Measurements from ENCODE around the gene MUC4.
"Not testable (repeated sequence)": the region's sequence is repeated elsewhere in the genome, so short reads cannot be mapped to it uniquely, and the experiment has no call there.

The MUC4 gene

GRCh38 chr3:195739561-195740111, 72.1 kb downstream of the MUC4 start:
- DNase-seq: no peak
- no peak overlapping the region for H3K56ac ChIP-seq (ENCODE audit: low read length)
- H3K4me1 ChIP-seq (ENCODE audit: control insufficient read depth, low read depth, low read length): no peaks in the 10 kb centered on the region
- H3K4ac ChIP-seq (ENCODE audit: low read depth, low read length): no peak overlapping the region
- no CpG with 5 or more reads among the region's 13 CpGs for WGBS (ENCODE audit: extremely low coverage, insufficient coverage, low lambda C conversion rate)
- H3K4me2 ChIP-seq (ENCODE audit: low read length): no peak overlapping the region
- H2AK5ac ChIP-seq (ENCODE audit: low read length): no peak overlapping the region
- H2BK15ac ChIP-seq (replicated peaks; ENCODE audit: low read depth): no peak overlapping the region
- H4K5ac ChIP-seq (ENCODE audit: low read length): no peak overlapping the region
- no peaks in the 10 kb centered on the region for H3K79me2 ChIP-seq (ENCODE audit: control insufficient read depth, insufficient read depth, low read length)
- H4K8ac ChIP-seq (ENCODE audit: low read depth, low read length): no peak overlapping the region
- no peak overlapping the region for H3K4me3 ChIP-seq (ENCODE audit: low read length)
- no peaks in the 10 kb centered on the region for H3K36me3 ChIP-seq (ENCODE audit: control insufficient read depth, insufficient read depth, low read length)
- no peaks in the 10 kb centered on the region for H3K27me3 ChIP-seq (ENCODE audit: insufficient read depth, low read length, poor library complexity)
- no peak overlapping the region for H2BK5ac ChIP-seq (ENCODE audit: low read length)
- no peak overlapping the region for H3K18ac ChIP-seq (ENCODE audit: low read length)
- no peak overlapping the region for H3K27ac ChIP-seq (ENCODE audit: low read depth, low read length)
- no peak overlapping the region for H2BK120ac ChIP-seq (ENCODE audit: low read depth, low read length)
- no peaks in the 10 kb centered on the region for H3K79me1 ChIP-seq (ENCODE audit: low read length)
- no peak overlapping the region for H3K23ac ChIP-seq (ENCODE audit: low read length)
- no peak overlapping the region for H3K9ac ChIP-seq (ENCODE audit: low read length)

DNA sequence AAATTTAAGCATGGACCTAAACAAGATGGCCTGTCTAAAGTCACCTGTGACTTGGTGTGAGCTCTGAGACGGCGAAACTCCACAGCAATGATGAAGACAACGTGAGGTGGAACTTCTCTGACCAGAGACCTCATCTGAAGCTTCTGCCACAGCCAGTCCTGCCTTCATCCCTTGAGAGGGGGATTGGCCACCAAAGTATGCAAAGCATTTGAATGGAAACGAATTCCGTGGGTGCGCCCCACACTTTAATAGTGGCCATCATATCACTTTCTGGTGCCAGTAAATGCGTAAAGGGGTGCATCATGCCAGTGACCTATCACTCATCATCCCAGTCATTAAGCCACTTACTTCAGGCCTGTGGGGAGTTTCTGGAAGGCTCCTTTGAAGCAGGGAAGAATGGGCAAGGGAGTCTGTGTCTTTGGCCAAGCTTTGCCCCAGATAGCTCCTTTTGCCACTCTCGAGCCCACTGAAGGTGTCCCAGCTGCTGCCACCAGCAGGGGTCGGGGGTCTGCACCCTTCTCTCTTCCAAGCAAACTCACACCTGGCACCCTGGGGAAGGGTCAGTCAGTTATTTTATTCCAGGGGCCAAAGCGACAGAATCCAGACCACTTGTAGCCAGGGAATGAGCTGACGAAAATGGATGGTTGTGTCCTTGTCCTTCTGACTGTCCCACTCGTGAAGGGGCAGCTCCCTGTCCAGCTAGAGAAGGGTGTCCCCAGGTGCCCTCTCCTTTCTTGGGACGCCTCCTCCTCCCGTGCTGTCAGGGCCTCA, 73.3 kb downstream of the MUC4 start:
- H4K8ac ChIP-seq (ENCODE audit: low read depth, low read length): no peak overlapping the region
- no peak overlapping the region for H3K4ac ChIP-seq (ENCODE audit: low read depth, low read length)
- H3K23ac ChIP-seq (ENCODE audit: low read length): no peak overlapping the region
- no peak overlapping the region for H3K18ac ChIP-seq (ENCODE audit: low read length)
- H3K79me2 ChIP-seq (ENCODE audit: control insufficient read depth, insufficient read depth, low read length): no peaks in the 10 kb centered on the region
- no peak overlapping the region for H3K9ac ChIP-seq (ENCODE audit: low read length)
- H4K5ac ChIP-seq (ENCODE audit: low read length): no peak overlapping the region
- no peaks in the 10 kb centered on the region for H3K4me1 ChIP-seq (ENCODE audit: control insufficient read depth, low read depth, low read length)
- no peak overlapping the region for H2BK120ac ChIP-seq (ENCODE audit: low read depth, low read length)
- H3K4me2 ChIP-seq (ENCODE audit: low read length): no peak overlapping the region
- H3K27ac ChIP-seq (ENCODE audit: low read depth, low read length): no peak overlapping the region
- H3K4me3 ChIP-seq (ENCODE audit: low read length): no peak overlapping the region
- whole genome bisulfite sequencing (ENCODE audit: extremely low coverage, insufficient coverage, low lambda C conversion rate): no CpG with 5 or more reads among the region's 14 CpGs
- no peak for DNase-seq
- no peaks in the 10 kb centered on the region for H3K36me3 ChIP-seq (ENCODE audit: control insufficient read depth, insufficient read depth, low read length)
- H2BK5ac ChIP-seq (ENCODE audit: low read length): no peak overlapping the region
- H2BK15ac ChIP-seq (replicated peaks; ENCODE audit: low read depth): no peak overlapping the region
- no peak overlapping the region for H3K56ac ChIP-seq (ENCODE audit: low read length)
- no peaks in the 10 kb centered on the region for H3K27me3 ChIP-seq (ENCODE audit: insufficient read depth, low read length, poor library complexity)
- no peaks in the 10 kb centered on the region for H3K79me1 ChIP-seq (ENCODE audit: low read length)
- no peak overlapping the region for H2AK5ac ChIP-seq (ENCODE audit: low read length)

- H3K18ac ChIP-seq (ENCODE audit: low read length); H2AK5ac ChIP-seq (ENCODE audit: low read length); H3K9ac ChIP-seq (ENCODE audit: low read length); H3K4me1 ChIP-seq (ENCODE audit: control insufficient read depth, low read depth, low read length); H3K79me2 ChIP-seq (ENCODE audit: control insufficient read depth, insufficient read depth, low read length); H3K23ac ChIP-seq (ENCODE audit: low read length); H3K27me3 ChIP-seq (ENCODE audit: insufficient read depth, low read length, poor library complexity); H2BK15ac ChIP-seq (replicated peaks; ENCODE audit: low read depth); H3K4ac ChIP-seq (ENCODE audit: low read depth, low read length); H3K56ac ChIP-seq (ENCODE audit: low read length); H2BK5ac ChIP-seq (ENCODE audit: low read length); H4K5ac ChIP-seq (ENCODE audit: low read length); H3K4me3 ChIP-seq (ENCODE audit: low read length); H3K36me3 ChIP-seq (ENCODE audit: control insufficient read depth, insufficient read depth, low read length); H2BK120ac ChIP-seq (ENCODE audit: low read depth, low read length); H3K4me2 ChIP-seq (ENCODE audit: low read length); H4K8ac ChIP-seq (ENCODE audit: low read depth, low read length); H3K79me1 ChIP-seq (ENCODE audit: low read length); DNase-seq; H3K27ac ChIP-seq (ENCODE audit: low read depth, low read length): not testable (repeated sequence)
- WGBS (ENCODE audit: extremely low coverage, insufficient coverage, low lambda C conversion rate): no CpG with 5 or more reads among the region's 6 CpGs
These were observed 73.9 kb downstream of the MUC4 start for GRCh38 chr3:195737782-195738181.

DNA sequence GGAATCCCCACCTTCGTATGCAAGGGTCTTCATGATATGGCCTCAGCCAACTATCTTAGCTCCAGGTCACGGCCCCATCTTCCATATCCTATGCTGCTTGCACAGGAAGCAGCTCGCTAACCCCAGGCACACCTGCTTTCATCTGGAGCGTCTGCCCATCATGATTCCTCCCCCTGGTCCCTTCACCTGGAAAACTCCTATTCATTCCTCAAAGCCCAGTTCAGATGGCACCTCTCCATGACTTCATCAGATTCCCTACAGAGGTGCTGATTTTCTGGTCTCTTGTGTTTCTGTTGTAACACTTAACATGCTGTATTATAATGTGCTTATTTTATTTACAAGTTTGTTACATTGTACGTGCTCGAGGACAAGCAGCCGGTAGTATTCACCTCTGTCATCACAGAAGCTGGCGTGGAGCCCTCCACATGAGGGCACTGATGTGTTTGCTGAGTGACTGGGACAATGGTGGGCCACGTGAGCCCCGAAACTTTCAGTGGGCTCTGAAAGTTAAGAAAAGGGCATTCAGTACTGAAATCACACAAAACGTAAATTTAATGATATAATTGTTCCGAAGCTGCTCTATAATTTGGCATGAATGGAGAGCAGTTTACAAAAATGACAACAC, 74.8 kb downstream of the MUC4 start:
- no peak overlapping the region for H2BK120ac ChIP-seq (ENCODE audit: low read depth, low read length)
- WGBS (ENCODE audit: extremely low coverage, insufficient coverage, low lambda C conversion rate): no CpG with 5 or more reads among the region's 12 CpGs
- H3K27ac ChIP-seq (ENCODE audit: low read depth, low read length): no peak overlapping the region
- no peak overlapping the region for H3K4ac ChIP-seq (ENCODE audit: low read depth, low read length)
- no peaks in the 10 kb centered on the region for H3K4me1 ChIP-seq (ENCODE audit: control insufficient read depth, low read depth, low read length)
- no peaks in the 10 kb centered on the region for H3K79me1 ChIP-seq (ENCODE audit: low read length)
- no peak overlapping the region for H4K8ac ChIP-seq (ENCODE audit: low read depth, low read length)
- no peak overlapping the region for H4K5ac ChIP-seq (ENCODE audit: low read length)
- no peak overlapping the region for H3K4me3 ChIP-seq (ENCODE audit: low read length)
- no peak overlapping the region for H3K23ac ChIP-seq (ENCODE audit: low read length)
- H3K36me3 ChIP-seq (ENCODE audit: control insufficient read depth, insufficient read depth, low read length): no peaks in the 10 kb centered on the region
- no peaks in the 10 kb centered on the region for H3K79me2 ChIP-seq (ENCODE audit: control insufficient read depth, insufficient read depth, low read length)
- H3K18ac ChIP-seq (ENCODE audit: low read length): no peak overlapping the region
- H3K56ac ChIP-seq (ENCODE audit: low read length): no peak overlapping the region
- H2BK15ac ChIP-seq (replicated peaks; ENCODE audit: low read depth): no peak overlapping the region
- H2AK5ac ChIP-seq (ENCODE audit: low read length): no peak overlapping the region
- H3K4me2 ChIP-seq (ENCODE audit: low read length): no peak overlapping the region
- no peaks in the 10 kb centered on the region for H3K27me3 ChIP-seq (ENCODE audit: insufficient read depth, low read length, poor library complexity)
- H3K9ac ChIP-seq (ENCODE audit: low read length): no peak overlapping the region
- DNase-seq: no peak
- H2BK5ac ChIP-seq (ENCODE audit: low read length): no peak overlapping the region

- no peak for DNase-seq
These were observed 76.6 kb downstream of the MUC4 start for GRCh38 chr3:195735036-195735695.

More at GRCh38 chr3:195735036-195735695, 76.6 kb downstream of the MUC4 start:
- H2BK120ac ChIP-seq (ENCODE audit: low read depth, low read length): no peak overlapping the region
- no peak overlapping the region for H3K56ac ChIP-seq (ENCODE audit: low read length)
- H3K79me1 ChIP-seq (ENCODE audit: low read length): no peaks in the 10 kb centered on the region
- H3K4ac ChIP-seq (ENCODE audit: low read depth, low read length): no peak overlapping the region
- H3K23ac ChIP-seq (ENCODE audit: low read length): no peak overlapping the region
- no peak overlapping the region for H3K4me2 ChIP-seq (ENCODE audit: low read length)
- no peaks in the 10 kb centered on the region for H3K79me2 ChIP-seq (ENCODE audit: control insufficient read depth, insufficient read depth, low read length)
- H4K5ac ChIP-seq (ENCODE audit: low read length): no peak overlapping the region
- H3K18ac ChIP-seq (ENCODE audit: low read length): no peak overlapping the region
- H3K36me3 ChIP-seq (ENCODE audit: control insufficient read depth, insufficient read depth, low read length): no peaks in the 10 kb centered on the region
- H2AK5ac ChIP-seq (ENCODE audit: low read length): no peak overlapping the region
- no peak overlapping the region for H4K8ac ChIP-seq (ENCODE audit: low read depth, low read length)
- no CpG with 5 or more reads among the region's 16 CpGs for WGBS (ENCODE audit: extremely low coverage, insufficient coverage, low lambda C conversion rate)
- H3K27me3 ChIP-seq (ENCODE audit: insufficient read depth, low read length, poor library complexity): no peaks in the 10 kb centered on the region
- H3K27ac ChIP-seq (ENCODE audit: low read depth, low read length): no peak overlapping the region
- H3K4me3 ChIP-seq (ENCODE audit: low read length): no peak overlapping the region
- H3K9ac ChIP-seq (ENCODE audit: low read length): no peak overlapping the region
- no peak overlapping the region for H2BK5ac ChIP-seq (ENCODE audit: low read length)
- H3K4me1 ChIP-seq (ENCODE audit: control insufficient read depth, low read depth, low read length): no peaks in the 10 kb centered on the region
- no peak overlapping the region for H2BK15ac ChIP-seq (replicated peaks; ENCODE audit: low read depth)
